Measurements from ENCODE around the gene ADCK2.
A peak's percentile ranks its signal among the peaks of the same experiment; 100 is the strongest.

The ADCK2 gene

GRCh38 chr7:140631602-140632001 lies 41.1 kb upstream of the ADCK2 start:
- no peak overlapping the region for H3K4me3 ChIP-seq (replicated peaks; ENCODE audit: low read depth, low read length)
- no peak for TF ChIP-seq CTCF (IDR thresholded peaks at IDR 0.05; ENCODE audit: low read length, missing control alignments)
- no peak for DNase-seq (ENCODE audit: low read depth)

GRCh38 chr7:140635345-140635744 lies 37.4 kb upstream of the ADCK2 start:
- DNase-seq (ENCODE audit: low read depth): no peak
- TF ChIP-seq CTCF (IDR thresholded peaks at IDR 0.05; ENCODE audit: low read length, missing control alignments): no peak
- no peak overlapping the region for H3K4me3 ChIP-seq (replicated peaks; ENCODE audit: low read depth, low read length)

GRCh38 chr7:140635816-140636215 lies 36.9 kb upstream of the ADCK2 start:
- TF ChIP-seq CTCF (IDR thresholded peaks at IDR 0.05; ENCODE audit: low read length, missing control alignments): no peak
- no peak for DNase-seq (ENCODE audit: low read depth)
- no peak overlapping the region for H3K4me3 ChIP-seq (replicated peaks; ENCODE audit: low read depth, low read length)

- DNase-seq (ENCODE audit: low read depth): no peak
- H3K4me3 ChIP-seq (replicated peaks; ENCODE audit: low read depth, low read length): no peak overlapping the region
- TF ChIP-seq CTCF (IDR thresholded peaks at IDR 0.05; ENCODE audit: low read length, missing control alignments): no peak
Observed at GRCh38 chr7:140637400-140637799, 35.3 kb upstream of the ADCK2 start.

- TF ChIP-seq CTCF (IDR thresholded peaks at IDR 0.05; ENCODE audit: low read length, missing control alignments): peak; percentile 35
- DNase-seq (ENCODE audit: low read depth): peak; percentile 74
- no peak overlapping the region for H3K4me3 ChIP-seq (replicated peaks; ENCODE audit: low read depth, low read length)
Observed at GRCh38 chr7:140638173-140638791, 34.5 kb upstream of the ADCK2 start.

- H3K4me3 ChIP-seq (replicated peaks; ENCODE audit: low read depth, low read length): peak overlapping the region; percentile 58
- DNase-seq (ENCODE audit: low read depth): peak; percentile 75
- no peak for TF ChIP-seq CTCF (IDR thresholded peaks at IDR 0.05; ENCODE audit: low read length, missing control alignments)
Observed at GRCh38 chr7:140639366-140640053, 33.2 kb upstream of the ADCK2 start.
